22Rv1 (cell line): ENCODE measurements around the gene TRIM25.

Source experiments
- ZFX ChIP-seq: fragments of 450-650 bp; IDR thresholded peaks from 2 replicates; pipeline ENCODE4 v1.6.1; 2017; ENCODE audit warnings: antibody characterized with exemption, borderline replicate concordance
- TF ChIP-seq, protein P1 (sequence below): fragments of 450-650 bp; IDR thresholded peaks from 2 replicates; pipeline ENCODE4 v1.5.1; 2017; ENCODE audit warnings: mild to moderate bottlenecking

DNA sequence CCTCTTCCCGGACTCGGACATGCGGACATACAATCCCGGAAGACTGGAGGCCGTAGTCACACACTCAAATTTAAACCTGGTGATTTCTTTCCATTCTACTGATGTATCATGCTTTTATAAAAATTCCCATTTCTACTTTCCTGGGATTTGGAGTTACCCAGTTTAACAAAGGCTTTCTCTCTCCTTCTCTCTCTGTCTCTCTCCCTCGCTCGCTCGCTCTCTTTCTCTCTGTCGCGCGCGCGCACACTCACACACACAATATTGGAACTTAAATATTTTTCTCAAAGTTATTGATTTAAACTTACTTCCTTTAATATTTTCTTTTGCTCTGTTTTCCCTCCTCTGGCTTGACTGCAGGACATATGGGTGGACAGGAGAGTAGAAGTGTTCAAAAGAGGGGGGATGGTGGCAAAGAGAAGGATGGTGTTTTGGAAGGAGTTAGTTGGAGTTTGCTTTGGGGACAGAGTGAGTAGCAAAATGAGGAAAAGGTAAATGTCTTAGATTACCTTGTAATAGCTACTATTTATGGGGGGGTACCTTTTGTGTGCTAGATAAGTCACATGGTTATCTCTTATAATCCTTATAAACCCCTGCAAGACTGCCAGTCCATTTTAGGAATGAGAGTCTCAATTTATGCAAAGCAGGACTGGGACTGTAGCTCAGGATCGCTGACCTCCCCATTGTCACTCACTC is 878 bp upstream of the TRIM25 start:
- TF ChIP-seq, protein P1, sequence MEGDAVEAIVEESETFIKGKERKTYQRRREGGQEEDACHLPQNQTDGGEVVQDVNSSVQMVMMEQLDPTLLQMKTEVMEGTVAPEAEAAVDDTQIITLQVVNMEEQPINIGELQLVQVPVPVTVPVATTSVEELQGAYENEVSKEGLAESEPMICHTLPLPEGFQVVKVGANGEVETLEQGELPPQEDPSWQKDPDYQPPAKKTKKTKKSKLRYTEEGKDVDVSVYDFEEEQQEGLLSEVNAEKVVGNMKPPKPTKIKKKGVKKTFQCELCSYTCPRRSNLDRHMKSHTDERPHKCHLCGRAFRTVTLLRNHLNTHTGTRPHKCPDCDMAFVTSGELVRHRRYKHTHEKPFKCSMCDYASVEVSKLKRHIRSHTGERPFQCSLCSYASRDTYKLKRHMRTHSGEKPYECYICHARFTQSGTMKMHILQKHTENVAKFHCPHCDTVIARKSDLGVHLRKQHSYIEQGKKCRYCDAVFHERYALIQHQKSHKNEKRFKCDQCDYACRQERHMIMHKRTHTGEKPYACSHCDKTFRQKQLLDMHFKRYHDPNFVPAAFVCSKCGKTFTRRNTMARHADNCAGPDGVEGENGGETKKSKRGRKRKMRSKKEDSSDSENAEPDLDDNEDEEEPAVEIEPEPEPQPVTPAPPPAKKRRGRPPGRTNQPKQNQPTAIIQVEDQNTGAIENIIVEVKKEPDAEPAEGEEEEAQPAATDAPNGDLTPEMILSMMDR: no peak
- no peak for TF ChIP-seq ZFX
